Renal cortex interstitium (tissue), 11 donors: Measurements from ENCODE around the gene NUDT16L1. TPM values are rescaled to one million over a fixed set of nuclear protein-coding genes. Genes with fewer than 3 reads are reported as not detected.

Experiments used
- DNase-seq, 11 donors: peaks; one replicate each; pipeline ENCODE4 v3.0.0-alpha.2; 2013; ENCODE audit warnings: low read depth in 9 of 11, low spot score in 4 of 11; ENCODE audit errors: extremely low read depth in 1 of 11
- polyA plus RNA-seq, 3 donors: library from polyadenylated mRNA; unstranded; fragments of 120-200 nt; gene quantifications; one replicate each; pipeline ENCODE4 v1.2.1, GENCODE V29; 2013; ENCODE audit not compliant: insufficient read length in 3 of 3

NUDT16L1 gene
- polyA plus RNA-seq, 3 donors = 33.9 to 53.0 (median 43.9) TPM

DNA sequence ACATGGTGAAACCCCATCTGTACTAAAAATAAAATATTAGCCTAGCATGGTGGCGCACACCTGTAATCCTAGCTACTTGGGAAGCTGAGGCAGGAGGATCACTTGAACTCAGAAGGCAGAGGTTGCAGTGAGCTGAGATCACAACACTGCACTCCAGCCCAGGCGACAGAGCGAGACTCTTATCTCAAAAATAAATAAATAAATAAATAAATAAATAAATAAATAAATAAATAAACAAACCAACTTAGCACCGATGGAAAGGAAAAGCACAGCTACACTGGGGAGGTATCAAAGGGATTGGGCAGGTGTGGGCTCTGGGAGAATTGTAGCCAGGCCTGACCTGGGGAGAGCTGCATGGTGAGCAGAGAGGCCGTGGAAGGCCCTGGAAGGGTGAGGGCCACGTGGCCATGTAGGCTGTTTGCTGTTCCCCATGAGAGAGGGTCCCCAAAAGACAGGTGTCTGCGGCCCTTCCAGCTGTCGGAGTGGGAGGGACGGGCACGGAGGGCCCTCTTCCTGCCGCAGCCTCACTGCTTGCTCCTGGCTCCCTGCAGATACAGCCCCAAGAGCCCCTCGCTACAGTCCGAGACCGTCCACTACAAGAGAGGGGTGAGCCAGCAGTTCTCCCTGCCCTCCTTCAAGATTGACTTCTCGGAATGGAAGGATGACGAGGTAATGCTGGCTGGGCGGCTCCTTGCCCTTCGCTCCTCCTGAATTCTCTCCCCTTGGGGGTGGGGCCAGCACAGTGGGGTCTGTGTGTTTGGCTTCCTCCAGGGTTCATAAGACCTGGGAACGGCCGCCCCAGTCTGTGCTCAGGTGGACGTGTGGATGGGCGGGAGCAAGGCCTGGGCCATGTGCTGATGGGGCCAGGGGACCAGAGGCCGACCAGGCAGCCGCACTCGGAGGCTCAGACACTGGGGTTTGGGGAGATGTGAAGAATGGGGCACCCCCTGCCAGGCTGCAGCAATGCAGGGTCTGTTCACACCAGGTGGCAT is 36.4 kb upstream of the NUDT16L1 start:
- no peak for DNase-seq

DNA sequence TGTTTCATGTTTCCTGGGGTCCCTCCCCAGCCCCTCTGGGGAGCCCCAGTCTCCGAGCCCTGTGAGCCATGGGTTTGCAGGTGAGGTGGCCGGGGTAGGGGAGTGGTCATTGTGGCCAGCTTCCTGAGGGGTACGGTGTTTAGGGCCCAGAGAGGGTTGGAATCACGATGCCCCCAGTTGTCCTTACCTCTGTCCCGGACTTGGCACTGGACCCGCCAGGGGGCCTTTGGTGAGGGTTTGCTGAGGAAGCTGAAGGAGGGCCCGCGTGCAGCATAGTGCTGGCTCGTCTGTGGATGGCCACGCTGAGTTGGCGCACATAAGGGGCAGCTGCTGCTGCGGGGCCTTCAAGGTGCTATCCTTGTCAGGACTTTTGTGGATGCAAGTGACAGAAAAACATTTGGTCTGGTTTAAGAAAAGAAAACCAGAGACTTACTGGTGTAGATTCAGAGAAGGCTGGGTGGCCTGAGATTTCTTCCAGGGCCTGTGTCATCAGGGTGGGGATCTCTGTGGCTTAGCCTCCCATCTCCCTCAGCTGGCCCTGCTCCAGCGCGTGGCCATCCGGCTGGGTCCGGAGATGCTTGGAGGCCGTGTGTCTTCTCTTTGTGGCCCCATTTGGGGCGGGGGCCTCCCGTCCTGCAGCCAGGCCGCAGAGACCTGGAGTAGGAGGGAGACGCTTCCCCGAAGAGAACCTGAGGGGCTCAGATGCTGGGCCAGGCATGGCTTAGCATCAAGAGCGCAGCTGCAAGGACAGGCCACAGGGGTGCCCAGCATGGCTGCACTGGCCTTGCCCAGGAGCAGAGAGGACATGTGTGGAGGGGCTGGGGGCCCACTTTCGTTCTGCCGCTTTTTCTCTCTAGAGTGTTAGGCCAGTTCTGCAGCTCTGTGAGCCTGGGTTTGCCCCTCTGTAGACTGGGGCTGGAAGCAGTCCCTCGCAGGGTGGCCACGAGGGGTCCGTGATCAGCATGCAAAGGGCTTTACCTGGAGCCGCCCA is 33.7 kb upstream of the NUDT16L1 start:
- no peak for DNase-seq

DNA sequence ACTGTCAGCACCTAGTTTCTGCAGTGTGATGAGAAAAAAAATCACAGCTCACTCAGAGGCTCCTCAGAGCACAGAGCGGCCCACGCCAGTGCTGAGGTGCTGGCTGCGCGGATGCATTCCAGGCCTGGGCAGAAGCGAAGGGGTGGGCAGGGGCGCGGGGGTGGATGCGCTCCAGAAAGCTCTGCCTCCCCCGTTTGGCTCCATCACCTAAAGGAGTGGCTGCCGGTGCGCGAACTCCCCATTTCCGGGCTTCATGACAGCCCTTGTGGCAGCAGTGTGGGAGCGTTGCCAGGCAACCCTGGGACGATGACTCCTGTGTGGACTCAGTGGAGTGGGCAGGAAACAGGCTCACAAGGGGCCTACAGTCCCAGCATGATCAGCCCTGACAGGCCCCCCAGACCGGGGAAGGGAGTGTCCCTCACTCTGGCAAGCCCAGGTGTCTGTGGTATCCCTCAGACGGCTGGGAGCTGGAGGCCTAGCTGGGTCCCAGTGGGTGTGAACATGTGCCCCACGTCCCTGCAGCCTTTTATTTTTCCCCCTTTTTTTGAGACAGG is 32.8 kb upstream of the NUDT16L1 start:
- DNase-seq = peak in 9 of 11 donors; percentile 61 to 88 (median 80)

DNA sequence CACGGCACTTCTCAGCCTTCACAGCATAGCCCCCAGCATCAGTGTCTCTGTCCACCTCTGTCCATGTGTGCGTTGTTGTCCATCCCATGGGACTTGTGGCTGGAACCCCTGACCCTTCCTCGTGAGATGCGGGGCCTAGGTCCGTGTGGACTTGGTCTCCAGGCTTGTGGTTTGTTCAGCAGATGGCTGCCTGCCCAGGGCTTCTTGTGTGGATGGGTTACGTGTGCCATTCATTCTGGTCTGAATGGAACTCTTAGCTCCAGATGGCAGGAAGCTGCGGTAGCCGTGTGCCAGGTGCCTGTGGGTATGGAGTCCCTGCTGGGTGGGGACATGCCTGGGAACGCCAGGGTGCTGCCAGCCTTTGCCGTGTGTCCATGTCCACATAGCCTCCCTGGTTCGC is 31.7 kb upstream of the NUDT16L1 start:
- DNase-seq = no peak

DNA sequence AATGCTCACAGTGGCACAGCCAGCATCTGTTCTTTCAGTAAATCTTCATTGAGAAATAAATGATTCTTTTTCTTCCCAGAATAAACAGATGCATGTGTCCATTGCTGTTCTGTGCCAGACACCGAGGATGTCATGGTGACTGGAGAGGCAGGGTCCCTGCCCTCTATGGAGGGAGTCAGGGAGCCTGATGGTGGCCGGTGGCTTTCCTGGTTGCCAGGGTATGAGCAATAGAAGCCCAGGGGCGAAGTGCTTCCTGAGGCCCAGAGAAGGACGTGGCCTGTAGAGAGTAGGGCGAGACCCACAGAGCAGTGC is 29.9 kb upstream of the NUDT16L1 start:
- DNase-seq = no peak

DNA sequence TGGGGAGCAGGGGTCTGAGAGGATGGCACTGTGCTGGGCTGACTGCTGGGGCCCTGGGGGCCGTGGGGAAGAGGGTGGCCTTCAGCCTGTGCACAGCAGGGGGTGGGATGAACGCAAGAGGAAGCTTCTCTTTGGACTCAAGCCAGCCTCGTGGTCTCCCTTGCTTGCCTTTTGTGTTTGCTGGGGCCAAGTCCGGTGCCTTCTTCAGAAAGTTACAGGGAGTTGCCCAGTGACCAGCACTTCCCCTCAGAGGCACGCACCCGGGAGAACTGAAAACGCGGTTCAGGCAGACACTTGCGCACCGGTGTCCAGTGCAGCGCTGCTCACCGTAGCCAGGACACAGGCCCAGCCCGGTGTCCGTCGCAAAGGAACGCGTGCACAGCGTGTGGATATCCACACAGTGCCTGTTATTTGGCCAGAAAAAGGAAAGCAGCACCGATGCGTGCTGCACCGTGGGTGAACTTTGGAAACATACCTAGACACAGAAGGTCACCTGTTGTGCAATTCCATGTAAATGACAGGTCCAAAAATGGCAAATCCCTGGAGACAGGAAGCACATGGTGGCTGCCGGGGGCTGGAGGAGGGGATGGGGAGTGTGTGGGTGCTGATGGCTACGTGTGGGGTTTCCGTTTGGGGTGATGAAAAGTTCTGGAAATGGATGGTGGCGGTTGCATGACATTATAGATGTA is 29.4 kb upstream of the NUDT16L1 start:
- no peak for DNase-seq

DNA sequence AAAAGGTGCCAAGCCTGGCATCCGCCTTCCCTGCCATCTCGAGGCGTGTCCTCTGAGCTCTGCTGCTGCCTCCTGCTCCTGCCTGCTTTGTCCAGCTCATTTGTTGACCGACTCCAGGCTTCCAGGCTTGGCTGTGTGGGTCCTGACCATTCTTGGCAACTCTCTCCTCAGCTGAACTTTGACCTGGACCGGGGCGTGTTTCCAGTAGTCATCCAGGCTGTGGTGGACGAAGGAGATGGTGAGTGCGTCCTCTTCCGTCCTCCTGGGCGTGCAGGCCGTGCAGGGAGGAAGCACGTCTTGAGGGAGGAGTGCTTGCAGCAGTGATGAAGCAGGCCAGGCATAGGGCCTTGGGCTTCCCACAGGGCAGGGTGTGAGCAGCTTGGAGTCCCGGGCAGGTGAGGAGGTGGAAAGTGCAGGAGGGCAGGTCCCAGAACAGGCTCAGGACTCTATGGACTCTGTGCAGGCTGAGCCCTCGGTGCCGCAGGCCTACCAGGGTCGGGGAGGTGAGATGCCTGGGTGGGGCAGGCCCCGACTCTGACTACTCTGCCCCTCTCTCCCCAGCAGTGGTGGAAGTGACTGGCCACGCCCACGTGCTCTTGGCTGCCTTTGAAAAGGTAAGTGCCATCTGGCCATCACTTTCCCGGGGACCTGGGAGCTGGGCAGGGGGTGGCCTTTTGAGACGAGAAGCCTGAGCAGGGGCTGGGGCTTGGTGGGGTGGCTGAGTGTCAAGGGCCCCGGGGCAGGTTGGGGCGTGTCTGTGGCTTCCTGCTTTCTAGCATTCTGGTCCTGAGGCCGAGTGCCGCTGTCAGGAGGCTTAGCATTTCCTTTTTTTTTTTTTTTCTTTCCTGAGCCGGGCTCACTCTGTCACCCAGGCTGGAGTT is 28.6 kb upstream of the NUDT16L1 start:
- no peak for DNase-seq

DNA sequence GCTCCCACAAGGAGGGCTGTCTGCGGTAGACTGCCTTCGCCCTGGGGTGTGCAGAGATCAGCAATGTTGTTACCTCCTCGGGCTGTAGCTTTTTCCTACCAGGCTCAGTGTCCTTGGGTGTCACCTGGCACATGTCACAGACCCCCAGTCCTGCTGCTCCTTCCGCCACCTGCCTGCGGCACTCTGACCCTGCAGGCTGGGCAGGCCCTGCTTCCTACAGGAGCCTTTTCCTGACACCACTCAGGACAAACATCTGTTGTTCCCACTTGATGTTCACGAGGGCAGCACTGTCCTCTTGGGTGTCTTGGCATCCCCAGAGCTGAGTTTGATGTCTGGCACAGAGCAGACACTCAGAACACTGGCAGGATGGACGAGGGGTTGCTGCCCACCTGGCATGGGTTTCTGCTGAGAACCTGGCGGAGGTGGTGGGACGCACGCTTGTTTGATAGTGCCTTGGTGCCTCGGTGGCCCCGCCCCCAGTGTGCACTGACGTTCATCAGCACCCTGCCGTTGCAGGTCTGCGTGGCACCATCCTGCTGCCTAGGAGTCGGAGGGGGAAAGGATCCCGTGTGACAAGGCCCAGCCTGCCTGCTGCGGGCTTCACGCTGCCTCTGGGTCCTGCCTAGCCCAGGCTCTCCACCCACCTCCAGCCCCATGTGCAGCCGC is 26.7 kb upstream of the NUDT16L1 start:
- DNase-seq = no peak

DNA sequence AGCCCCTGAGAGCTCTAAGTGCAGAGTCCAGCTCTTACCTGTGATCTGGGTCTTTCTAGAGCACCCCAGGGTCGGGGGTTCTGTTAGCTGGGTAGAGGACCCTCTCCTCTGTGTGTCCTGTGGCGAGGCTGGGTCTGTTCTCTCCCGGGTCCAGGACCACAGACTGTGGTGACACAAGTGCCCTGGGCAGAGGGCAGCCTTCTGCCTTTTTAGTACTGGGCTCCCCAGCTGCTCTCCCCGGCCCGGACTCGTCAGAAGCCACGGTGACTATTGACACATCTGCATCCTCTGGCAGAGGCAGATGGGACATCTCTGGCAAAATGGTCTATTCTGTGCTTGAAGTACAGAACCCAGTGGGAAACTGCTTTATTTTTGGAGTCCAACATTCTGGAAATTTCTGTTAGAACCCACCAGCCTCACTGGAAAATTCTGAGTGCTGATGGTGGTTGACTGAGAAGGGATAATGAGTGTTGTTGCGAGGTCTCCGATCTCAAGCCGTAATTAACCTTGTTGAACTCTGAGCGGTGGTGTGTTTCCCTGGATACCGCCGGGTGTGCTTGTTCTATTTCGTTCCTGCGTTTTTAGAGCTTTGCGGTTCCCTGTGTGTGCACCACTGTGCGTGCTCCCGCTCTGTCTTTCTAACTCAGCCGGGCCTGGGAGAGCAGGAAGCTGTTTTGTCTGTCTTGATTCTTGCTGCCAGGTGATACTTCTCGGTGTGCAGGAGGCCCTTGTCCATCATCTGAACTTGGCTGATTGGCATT is 26.0 kb upstream of the NUDT16L1 start:
- no peak for DNase-seq

DNA sequence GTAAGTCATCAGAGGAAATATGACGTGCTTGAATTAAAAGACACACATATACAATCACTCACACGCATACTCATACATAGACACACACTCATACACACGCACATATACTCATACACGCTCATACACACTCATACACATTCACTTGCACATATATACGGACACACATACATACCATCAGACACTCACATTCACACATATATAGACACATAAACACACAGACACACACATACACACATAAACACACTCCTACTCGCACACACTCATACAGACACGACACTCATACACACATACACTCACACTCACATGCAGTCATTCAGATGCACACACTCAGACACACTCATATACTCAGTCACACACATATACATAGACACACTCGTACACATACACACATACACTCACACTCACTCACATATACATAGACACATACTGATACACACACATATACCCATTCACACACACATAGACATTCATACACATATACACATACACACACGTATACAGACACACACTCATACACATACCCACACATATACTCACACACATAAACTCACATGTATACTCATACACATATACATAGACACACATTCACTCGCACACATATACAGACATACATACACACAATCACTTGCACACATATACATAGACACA is 24.9 kb upstream of the NUDT16L1 start:
- no peak for DNase-seq

DNA sequence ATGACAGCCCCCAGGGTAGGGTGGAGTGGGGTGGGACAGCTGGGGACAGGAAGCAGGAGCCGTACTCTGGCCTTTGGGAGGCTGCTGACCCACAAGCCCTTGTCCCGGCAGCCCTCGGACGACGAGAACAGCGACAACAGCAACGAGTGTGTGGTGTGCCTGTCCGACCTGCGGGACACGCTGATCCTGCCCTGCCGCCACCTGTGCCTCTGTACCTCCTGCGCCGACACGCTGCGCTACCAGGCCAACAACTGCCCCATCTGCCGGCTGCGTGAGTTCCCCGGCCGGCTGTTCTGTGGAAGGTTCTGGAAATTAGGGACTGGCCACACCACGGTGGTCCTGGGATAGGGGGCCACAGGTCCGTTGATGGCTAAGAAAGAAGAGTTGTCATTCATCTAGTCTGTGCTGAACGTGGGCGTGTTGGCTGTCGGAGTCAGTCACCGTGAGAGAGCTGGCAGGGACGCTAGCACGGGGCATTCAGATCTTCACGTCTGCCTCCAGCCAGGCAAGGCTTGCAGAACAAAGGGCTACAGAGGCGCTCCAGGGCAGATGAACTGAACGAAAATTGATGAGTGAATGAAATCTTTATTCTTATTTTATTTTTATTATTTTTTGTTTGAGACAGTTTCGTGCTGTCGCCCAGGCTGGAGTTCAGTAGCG is 19.8 kb upstream of the NUDT16L1 start:
- DNase-seq = no peak

DNA sequence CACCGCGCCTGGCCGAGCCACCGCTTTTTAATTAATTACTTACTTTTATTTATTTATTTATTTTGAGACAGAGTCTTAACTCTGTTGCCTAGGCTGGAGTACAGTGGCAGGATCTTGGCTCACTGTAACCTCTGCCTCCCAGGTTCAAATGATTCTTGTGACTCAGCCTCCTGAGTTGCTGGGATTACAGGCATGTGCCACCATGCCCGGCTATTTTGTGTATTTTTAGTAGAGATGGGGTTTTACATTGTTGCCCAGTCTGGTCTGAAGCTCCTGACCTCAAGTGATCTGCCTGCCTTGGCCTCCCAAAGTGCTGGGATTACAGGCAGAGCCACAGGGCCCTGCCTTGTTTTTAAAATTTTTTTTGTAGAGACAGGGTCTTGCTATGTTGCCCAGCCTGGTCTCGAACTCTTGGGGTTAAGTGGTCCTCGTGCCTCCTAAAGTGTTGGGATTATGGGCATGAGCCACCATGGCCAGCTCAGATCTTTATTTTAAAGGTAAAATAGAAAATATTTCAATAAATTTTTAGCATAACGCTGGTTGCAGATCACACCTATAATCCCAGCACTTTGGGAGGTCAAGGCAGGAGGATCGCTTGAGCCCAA is 18.3 kb upstream of the NUDT16L1 start:
- no peak for DNase-seq

DNA sequence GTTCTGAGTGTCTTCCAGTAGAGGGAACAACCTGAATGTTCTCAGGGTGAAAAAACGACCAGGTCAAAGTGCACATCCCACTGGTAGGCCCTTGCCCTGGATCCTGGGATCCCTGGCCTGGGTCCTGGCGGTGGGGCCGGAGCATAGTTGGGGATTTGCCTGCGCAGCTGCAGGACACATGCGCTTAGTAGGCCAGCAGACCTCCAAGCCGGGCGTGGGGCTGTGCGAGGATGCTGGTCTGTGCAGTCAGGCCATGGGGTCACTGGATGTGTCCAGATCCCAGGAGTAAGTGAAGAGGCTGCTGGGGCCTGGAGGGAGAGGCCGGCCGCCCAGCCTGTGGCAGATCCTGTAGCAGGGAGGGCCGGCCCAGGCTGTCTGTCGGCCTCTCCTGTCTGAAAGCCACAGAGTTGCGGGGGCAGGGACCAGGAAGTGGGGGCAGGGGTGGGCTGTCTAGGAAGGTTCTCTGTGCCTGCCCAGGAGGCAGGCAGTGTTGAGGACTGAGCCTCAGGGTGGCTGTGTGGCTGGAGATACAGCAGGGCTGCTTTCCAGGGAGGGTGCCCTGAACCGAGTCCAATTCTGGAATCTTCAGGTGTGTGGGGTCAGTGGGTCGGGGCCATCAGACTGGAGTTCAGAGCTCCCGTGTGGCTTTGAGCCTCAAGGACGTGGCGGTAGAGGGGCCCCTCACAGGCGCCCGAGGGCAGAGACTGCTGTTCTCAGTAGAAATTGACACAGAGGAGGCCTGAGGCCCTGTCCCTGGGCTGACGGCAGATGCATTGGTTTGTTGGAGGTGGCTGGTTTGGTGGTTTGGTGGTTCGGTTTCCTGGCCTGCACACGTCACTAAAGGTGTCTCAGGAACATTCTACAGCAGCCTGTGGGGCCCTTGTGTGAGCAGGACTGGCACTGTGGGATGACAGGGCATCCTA is 17.2 kb upstream of the NUDT16L1 start:
- DNase-seq = no peak

DNA sequence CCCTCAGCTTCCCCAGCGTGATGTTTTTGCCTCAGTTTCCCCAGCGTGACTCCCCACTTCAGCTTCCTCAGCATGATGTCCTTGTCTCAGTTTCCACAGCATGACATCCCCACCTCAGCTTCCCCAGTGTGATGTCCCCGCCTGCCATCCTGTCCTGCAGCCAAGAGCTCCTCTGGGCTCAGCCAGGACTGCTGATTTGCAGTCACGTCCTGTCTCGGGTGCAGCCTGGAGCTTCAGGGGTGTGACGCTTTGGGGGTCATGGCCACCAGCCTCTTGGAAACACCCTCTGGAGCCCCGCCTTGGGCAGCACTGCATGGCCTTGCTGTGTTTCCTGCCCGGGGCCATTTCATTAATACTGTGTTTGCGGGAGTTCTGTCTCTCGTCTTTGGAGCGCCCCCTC is 16.5 kb upstream of the NUDT16L1 start:
- no peak for DNase-seq
